Dedifferentiated amniotic fluid mesenchymal stem cell (primary cell): ENCODE data around the gene PIGS.

Experiments used
- DNase-seq: peaks from one replicate; pipeline ENCODE4 v3.0.0-alpha.2; 2016; ENCODE audit errors: extremely low spot score

Gene PIGS

GRCh38 chr17:28550858-28551257 is 20.5 kb downstream of the PIGS start:
- no peak for DNase-seq

GRCh38 chr17:28549236-28550132 is 21.8 kb downstream of the PIGS start:
- no peak for DNase-seq

- no peak for DNase-seq
Observed at GRCh38 chr17:28548417-28549130, 22.8 kb downstream of the PIGS start.

- no peak for DNase-seq
Observed at GRCh38 chr17:28547623-28548416, 23.5 kb downstream of the PIGS start.

GRCh38 chr17:28547096-28547622 is 24.2 kb downstream of the PIGS start:
- DNase-seq: no peak

- DNase-seq: no peak
Observed at GRCh38 chr17:28545787-28546415, 25.4 kb downstream of the PIGS start.

- no peak for DNase-seq
Observed at GRCh38 chr17:28545141-28545503, 26.2 kb downstream of the PIGS start.

GRCh38 chr17:28544402-28545140 is 26.8 kb downstream of the PIGS start:
- no peak for DNase-seq

GRCh38 chr17:28541439-28541838 is 29.9 kb downstream of the PIGS start:
- no peak for DNase-seq

- DNase-seq: no peak
Observed at GRCh38 chr17:28540231-28540630, 31.1 kb downstream of the PIGS start.

- DNase-seq: no peak
Observed at GRCh38 chr17:28538296-28538895, 32.9 kb downstream of the PIGS start.

- no peak for DNase-seq
Observed at GRCh38 chr17:28537219-28537610, 34.1 kb downstream of the PIGS start.

- no peak for DNase-seq
Observed at GRCh38 chr17:28536532-28537218, 34.6 kb downstream of the PIGS start.

GRCh38 chr17:28534740-28535375 is 36.5 kb downstream of the PIGS start:
- no peak for DNase-seq

- no peak for DNase-seq
Observed at GRCh38 chr17:28533091-28533807, 38.1 kb downstream of the PIGS start.

GRCh38 chr17:28532050-28532960 is 39.0 kb downstream of the PIGS start:
- DNase-seq: no peak

GRCh38 chr17:28530926-28531325 is 40.4 kb downstream of the PIGS start:
- no peak for DNase-seq

- no peak for DNase-seq
Observed at GRCh38 chr17:28530250-28530649, 41.1 kb downstream of the PIGS start.
